CD4-positive, alpha-beta T cell treated with Interleukin-10 for 1 hour (primary cell): ENCODE results near the gene LMO2.

Experiments
- DNase-seq: peaks from one replicate; pipeline ENCODE4 v3.0.0-alpha.2; 2020

Gene LMO2

GRCh38 chr11:33885338-33886005, 6.4 kb downstream of the LMO2 start:
- no peak for DNase-seq

DNA sequence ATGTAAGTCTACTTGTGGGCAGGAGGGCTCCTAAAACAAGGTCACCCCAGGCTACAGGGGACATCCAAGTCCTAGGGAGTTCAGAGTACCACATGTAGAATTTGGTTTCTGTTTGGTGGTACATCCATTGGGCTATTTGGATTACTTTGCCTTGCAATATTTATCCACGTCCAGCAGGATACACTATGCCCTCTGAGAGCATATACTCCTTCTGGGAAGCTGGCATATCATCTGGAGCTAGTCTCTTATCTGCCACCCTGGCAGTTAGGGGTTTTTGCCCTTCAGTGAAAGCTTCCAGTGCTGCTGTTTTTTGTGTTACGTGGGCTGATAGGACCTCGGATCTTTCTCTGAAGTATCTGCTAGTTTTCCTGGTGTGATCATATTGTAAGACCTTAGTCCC, 7.3 kb downstream of the LMO2 start:
- DNase-seq: no peak

GRCh38 chr11:33884035-33884434, 7.8 kb downstream of the LMO2 start:
- DNase-seq: no peak

- no peak for DNase-seq
These were observed 10.0 kb downstream of the LMO2 start for GRCh38 chr11:33881651-33882503.

- no peak for DNase-seq
These were observed 10.9 kb downstream of the LMO2 start for GRCh38 chr11:33880979-33881378.

GRCh38 chr11:33879375-33879774, 12.5 kb downstream of the LMO2 start:
- no peak for DNase-seq

- DNase-seq: no peak
These were observed 14.8 kb downstream of the LMO2 start for GRCh38 chr11:33877038-33877437.

- DNase-seq: no peak
These were observed 16.1 kb downstream of the LMO2 start for GRCh38 chr11:33875621-33876294.

- DNase-seq: no peak
These were observed 16.9 kb downstream of the LMO2 start for GRCh38 chr11:33874910-33875490.

GRCh38 chr11:33874433-33874832, 17.4 kb downstream of the LMO2 start:
- DNase-seq: no peak

- peak; percentile 15 for DNase-seq
These were observed 22.1 kb downstream of the LMO2 start for GRCh38 chr11:33869481-33870422.

- DNase-seq: no peak
These were observed 23.0 kb downstream of the LMO2 start for GRCh38 chr11:33868647-33869461.

DNA sequence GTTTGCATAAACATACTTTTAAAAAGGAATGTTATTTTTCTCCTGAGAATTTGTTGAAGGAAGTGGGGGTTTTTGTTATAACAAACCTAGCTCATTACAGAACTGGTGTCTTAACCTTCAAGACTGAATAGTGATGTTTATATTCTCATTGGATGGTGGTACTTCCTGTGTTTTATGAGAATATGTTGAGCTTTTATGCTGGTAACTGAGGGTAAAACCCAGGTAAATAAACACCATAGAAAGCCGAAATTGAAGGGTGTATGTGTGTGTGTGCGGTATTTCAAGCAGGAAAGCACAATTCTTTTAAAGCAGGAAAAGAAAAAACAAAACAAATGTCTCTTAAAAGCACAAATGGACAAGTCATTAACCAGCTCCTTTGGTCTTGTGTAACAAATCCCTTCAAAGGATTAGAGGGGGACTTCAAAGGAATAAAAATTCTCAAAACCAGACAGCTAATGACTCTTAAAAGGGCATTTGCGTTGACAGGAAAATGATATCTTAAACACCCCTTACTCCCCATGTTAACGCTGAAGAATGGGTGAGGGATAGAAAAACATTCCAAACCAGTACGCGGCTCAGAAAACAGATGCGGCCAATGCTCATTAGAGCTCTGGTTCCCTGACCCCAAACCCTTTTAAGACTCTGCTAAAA, 23.8 kb downstream of the LMO2 start:
- DNase-seq: no peak

- DNase-seq: no peak
These were observed 24.3 kb downstream of the LMO2 start for GRCh38 chr11:33867561-33867960.

DNA sequence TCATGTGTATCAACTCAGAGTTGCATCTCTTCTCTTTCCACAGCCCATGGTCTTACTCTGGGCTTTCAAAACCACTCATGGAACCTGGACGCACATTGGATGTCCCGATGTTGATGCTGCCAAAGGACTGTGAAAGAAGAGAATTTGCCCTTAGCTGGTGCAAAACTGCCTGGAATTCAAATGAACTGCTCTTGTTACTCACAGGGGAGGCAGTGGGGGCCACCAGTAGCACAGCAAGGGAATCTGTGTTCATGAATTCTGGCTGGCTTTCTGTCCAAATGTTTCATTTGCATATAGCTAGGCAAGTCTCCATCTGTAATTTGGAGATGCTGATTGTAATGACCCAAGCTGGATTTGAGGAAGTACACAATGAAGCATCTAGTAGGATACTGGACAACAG, 24.9 kb downstream of the LMO2 start:
- no peak for DNase-seq

DNA sequence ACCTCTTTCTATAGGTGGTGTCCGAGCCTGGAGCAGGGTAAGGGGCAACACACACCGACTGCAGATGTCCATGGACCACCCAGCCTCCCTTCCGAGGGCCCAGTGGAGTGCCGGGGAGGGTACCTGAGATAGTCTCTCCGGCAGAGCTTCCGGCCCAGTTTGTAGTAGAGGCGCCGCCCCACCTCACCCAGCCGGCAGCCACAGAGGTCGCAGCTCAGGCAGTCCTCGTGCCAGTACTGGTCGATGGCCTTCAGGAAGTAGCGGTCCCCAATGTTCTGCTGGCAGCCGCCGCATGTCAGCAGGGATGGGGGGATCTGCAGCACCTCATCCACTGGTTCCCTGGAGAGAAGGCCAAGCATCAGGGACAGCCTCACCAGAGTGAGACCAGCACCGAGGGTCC, 27.4 kb downstream of the LMO2 start:
- DNase-seq: no peak

DNA sequence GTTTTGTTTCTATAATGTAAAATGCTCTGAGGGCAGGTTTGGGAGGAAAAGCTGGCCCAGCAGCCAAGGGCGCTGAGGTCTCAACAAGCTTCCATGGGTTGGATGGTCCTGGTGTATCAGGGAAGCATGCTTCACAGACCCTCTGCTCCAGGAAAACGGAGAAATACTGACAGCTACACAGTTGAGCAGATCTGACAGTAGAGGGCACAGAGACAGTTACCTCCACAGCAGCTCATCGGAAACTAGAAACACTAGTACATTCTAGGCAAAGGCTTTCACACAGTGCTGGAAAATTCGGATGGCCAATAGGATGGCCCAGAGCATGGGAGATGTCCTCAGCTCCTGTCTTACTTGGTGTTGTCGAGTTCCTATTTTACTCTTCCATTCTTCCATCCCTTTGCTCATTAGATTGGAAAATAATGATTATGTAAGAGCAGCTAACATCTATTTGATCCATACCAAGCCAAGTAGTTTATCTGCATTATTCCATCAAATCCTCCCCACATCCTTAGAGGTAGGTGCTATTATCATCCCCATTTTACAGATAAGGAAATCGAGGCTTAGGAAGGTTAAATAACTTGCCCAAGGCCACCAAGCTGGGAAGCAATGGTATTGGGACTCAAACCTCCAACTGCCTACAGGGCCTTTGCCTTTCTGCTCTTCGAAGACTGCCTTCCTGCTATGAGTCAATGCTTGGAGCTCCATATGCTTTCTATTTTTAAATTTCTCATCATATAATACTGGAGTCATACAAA, 28.3 kb downstream of the LMO2 start:
- no peak for DNase-seq

GRCh38 chr11:33861941-33862589, 29.8 kb downstream of the LMO2 start:
- no peak for DNase-seq

GRCh38 chr11:33861386-33861785, 30.5 kb downstream of the LMO2 start:
- no peak for DNase-seq

- no peak for DNase-seq
These were observed 30.9 kb downstream of the LMO2 start for GRCh38 chr11:33860926-33861325.
